SJSA1 (cell line): Measurements from ENCODE around the gene ADM2. TPM values are rescaled to one million over a fixed set of nuclear protein-coding genes. Genes with fewer than 3 reads are reported as not detected.

Experiments
- DNase-seq, 2 experiments: peaks; one replicate each; pipeline ENCODE4 v3.0.0-alpha.2; 2015 to 2020; ENCODE audit warnings: low spot score in 2 of 2, low read depth in 1 of 2
- H3K27ac ChIP-seq: fragments of 250-450 bp; sonication (Bioruptor Pico); 2 replicates; pipeline ENCODE4 v1.5.1; 2020; ENCODE audit warnings: mild to moderate bottlenecking, moderate library complexity
- H3K27me3 ChIP-seq: fragments of 250-450 bp; sonication (Bioruptor Pico); replicated peaks from 2 replicates; pipeline ENCODE4 v1.5.1; 2020; ENCODE audit warnings: mild to moderate bottlenecking, moderate library complexity
- H3K36me3 ChIP-seq: fragments of 250-450 bp; sonication (Bioruptor Pico); 2 replicates; pipeline ENCODE4 v1.5.1; 2020; ENCODE audit warnings: mild to moderate bottlenecking
- H3K4me1 ChIP-seq: fragments of 250-450 bp; sonication (Bioruptor Pico); replicated peaks from 2 replicates; pipeline ENCODE4 v1.6.1; 2021; ENCODE audit warnings: mild to moderate bottlenecking
- H3K4me3 ChIP-seq: fragments of 250-450 bp; sonication (Bioruptor Pico); 2 replicates; pipeline ENCODE4 v1.5.1; 2020; ENCODE audit warnings: mild to moderate bottlenecking
- H3K9me3 ChIP-seq: fragments of 250-450 bp; sonication (Bioruptor Pico); replicated peaks from 2 replicates; pipeline ENCODE4 v1.5.1; 2020; ENCODE audit warnings: mild to moderate bottlenecking
- total RNA-seq: library from RNA; depleted of rRNA; stranded (reverse); fragments of >200 nt; shearing (Covaris generic); gene quantifications from 2 replicates; pipeline ENCODE4 v1.2.3, GENCODE V29; 2014

Gene ADM2
- total RNA-seq, 1 experiment from 2014 or later: 0.05 TPM

DNA sequence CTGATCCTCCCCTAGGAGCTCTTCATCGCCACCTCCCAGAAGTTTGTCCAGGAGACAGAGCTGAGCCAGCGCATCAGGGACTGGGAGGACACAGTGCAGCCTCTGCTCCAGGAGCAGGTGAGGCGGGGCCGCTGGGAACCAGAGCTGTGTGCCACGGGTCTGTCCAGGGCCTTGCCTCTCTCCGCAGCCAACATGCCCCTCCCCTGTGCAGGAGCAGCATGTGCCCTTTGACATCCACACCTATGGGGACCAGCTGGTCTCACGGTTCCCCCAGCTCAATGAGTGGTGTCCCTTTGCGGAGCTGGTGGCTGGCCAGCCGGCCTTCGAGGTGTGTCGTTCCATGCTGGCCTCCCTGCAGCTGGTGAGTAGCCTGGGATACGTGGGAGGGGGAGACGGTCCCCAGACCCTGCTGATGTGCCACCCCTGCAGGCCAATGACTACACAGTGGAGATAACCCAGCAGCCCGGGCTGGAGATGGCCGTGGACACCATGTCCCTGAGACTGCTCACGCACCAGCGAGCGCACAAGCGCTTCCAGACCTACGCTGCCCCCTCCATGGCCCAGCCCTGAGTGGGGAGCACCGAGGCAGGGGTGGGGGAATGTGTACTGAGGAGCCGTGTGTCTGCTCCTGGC lies 41.6 kb downstream of the ADM2 start:
- DNase-seq: no peak
- no peaks in the 10 kb centered on the region for H3K9me3 ChIP-seq

DNA sequence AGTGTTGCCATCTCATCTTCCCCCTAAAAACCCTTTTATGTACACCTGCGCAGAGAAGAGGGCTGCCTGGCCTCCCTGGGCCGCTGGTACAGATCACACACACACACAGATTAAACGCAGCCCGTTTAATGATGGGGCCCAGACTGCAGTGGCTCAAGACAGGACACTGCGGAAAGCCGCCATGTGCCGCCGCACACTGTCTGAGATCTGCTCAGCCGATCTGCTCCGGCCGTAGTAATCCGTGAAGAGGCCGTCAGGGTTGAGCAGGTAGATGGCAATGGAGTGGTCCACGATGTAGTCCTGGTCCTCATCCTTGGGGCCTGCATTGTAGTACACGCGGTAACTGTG lies 42.1 kb downstream of the ADM2 start:
- Histone ChIP-seq H3K36me3 (peaks cover 64% of the 10 kb centered on the region), H3K27ac (no peak overlapping the region), H3K9me3 (no peaks in the 10 kb centered on the region), H3K4me1 (peaks cover 22% of the 10 kb centered on the region), H3K4me3 (no peak overlapping the region), H3K27me3 (no peaks in the 10 kb centered on the region)
- DNase-seq: no peak

More for the DNA sequence above, 41.6 kb downstream of the ADM2 start:
- no peak overlapping the region for H3K27ac ChIP-seq
- no peak overlapping the region for H3K4me3 ChIP-seq
- no peaks in the 10 kb centered on the region for H3K27me3 ChIP-seq
- H3K36me3 ChIP-seq: peaks cover 69% of the 10 kb centered on the region
- peaks cover 22% of the 10 kb centered on the region for H3K4me1 ChIP-seq

GRCh38 chr22:50523806-50524675 lies 42.7 kb downstream of the ADM2 start:
- Histone ChIP-seq H3K4me1 (peaks cover 22% of the 10 kb centered on the region), H3K9me3 (no peaks in the 10 kb centered on the region; the same call in 1 of the 2 replicates), H3K36me3 (peaks cover 57% of the 10 kb centered on the region), H3K4me3 (peak overlapping the region; percentile 53), H3K27ac (no peak overlapping the region), H3K27me3 (no peaks in the 10 kb centered on the region)
- no peak for DNase-seq

- Histone ChIP-seq H3K9me3 (peaks cover 5% of the 10 kb centered on the region), H3K4me3 (peak overlapping the region; percentile 53), H3K36me3 (peaks cover 51% of the 10 kb centered on the region), H3K27ac (peak overlapping the region; percentile 26), H3K4me1 (peaks cover 28% of the 10 kb centered on the region), H3K27me3 (peaks cover 1% of the 10 kb centered on the region)
- no peak for DNase-seq
Observed at GRCh38 chr22:50524676-50525103, 43.3 kb downstream of the ADM2 start.

GRCh38 chr22:50525104-50525857 lies 43.9 kb downstream of the ADM2 start, which contains the start of gene SCO2:
SCO2 (minus strand) TSS chr22:50525598; CDS start chr22:50524411, 1,187 bp downstream.
- peak; percentile 96 to 98 for DNase-seq
- peaks cover 7% of the 10 kb centered on the region for H3K27me3 ChIP-seq
- peaks cover 34% of the 10 kb centered on the region for H3K4me1 ChIP-seq

GRCh38 chr22:50525858-50526107 lies 44.4 kb downstream of the ADM2 start:
- Histone ChIP-seq H3K27ac (peak overlapping the region; percentile 63), H3K9me3 (peaks cover 14% of the 10 kb centered on the region), H3K27me3 (peaks cover 12% of the 10 kb centered on the region), H3K36me3 (peaks cover 45% of the 10 kb centered on the region), H3K4me3 (peak overlapping the region; percentile 53), H3K4me1 (peaks cover 39% of the 10 kb centered on the region)
- no peak for DNase-seq

More at GRCh38 chr22:50525104-50525857, 43.9 kb downstream of the ADM2 start, which contains the start of gene SCO2:
- peaks cover 11% of the 10 kb centered on the region for H3K9me3 ChIP-seq
- H3K4me3 ChIP-seq: peak within 1 kb of the TSS; percentile 53
- peaks cover 48% of the 10 kb centered on the region for H3K36me3 ChIP-seq
- H3K27ac ChIP-seq: peak within 1 kb of the TSS; percentile 63

DNA sequence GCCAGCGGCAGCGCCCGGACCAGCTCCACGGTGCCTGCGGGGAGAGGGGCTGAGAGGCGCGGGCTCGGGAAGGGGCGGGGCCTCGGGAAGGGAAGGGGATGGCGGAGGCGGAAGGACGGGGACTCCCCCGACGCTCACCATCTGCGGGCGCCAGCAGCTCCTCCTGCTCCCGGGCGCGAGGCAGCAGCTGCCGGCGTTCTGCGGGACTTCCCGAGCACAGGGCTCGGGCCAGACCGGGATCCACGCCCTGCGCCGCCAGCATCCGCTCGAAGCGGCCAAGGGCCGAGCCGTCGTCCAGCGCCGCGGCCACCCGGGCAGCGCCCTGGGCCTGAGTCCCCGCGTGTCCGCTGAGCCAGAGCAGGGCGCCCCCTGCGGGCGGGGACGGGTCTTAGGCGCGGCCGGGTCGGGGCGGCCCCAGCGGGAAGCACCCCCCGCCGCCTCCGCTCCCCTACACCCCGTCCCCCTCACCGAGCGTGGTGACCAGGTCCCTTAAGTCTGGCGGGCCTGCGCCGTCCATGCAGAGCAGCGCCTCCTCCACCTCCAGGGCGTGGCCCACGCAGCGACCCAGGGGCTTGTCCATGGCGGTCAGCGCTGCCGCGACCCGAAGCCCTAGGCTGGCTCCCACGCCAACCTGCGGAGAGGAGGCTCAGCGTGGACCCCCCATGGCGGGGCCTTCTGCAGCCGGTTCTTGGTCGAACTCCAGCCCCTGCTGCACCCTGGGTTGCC lies 44.9 kb downstream of the ADM2 start:
- peak overlapping the region; percentile 63 for H3K27ac ChIP-seq
- peak; percentile 88 to 90 for DNase-seq
- peaks cover 43% of the 10 kb centered on the region for H3K4me1 ChIP-seq
- peak overlapping the region; percentile 53 for H3K4me3 ChIP-seq
- H3K27me3 ChIP-seq: peaks cover 17% of the 10 kb centered on the region
- H3K9me3 ChIP-seq: peaks cover 18% of the 10 kb centered on the region
- peaks cover 42% of the 10 kb centered on the region for H3K36me3 ChIP-seq

DNA sequence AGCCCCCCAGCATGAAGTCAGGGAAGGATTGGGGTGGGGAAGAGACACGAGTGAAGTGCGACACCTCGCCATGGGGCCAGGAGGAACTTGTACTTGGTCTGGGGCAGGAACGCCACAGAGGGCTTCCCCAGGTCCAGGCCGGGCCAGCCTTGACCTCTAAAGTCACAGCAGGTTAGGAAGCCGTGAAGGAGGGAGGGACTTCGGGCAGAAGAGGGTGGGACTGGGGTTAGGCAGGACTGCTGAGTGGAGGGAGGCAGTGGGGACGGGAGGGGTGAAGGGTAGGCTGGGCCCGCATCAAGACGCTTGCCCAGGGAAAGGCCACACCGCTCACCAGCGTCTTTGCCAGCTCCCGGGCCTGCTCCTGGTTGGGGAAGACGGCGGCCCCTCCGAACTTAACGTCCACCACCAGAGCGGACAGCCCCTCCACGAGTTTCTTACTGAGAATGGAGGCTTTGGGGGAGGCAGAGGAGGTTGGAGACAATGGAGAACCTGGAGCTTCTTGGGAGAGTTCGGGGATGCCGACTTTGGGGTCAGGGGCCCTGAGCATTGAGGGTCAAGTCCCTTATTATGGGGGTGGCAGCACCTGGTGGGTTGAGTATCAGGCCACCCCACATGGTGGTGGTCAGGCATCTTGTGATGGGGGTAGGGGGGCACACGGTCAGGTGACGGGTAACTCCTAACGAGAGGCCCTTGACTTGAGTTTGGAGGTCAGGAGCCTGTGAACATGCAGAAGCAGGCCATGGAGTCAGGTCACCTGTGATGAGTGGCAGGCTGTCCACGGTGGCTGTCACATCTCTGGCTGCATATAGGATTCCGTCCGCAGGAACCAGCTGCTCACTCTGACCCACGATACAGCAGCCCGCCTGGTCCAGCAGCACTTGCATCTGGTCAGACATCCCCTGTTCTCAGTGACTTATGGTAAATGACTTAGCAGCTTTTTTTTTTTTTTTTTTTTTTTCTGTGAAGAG lies 45.8 kb downstream of the ADM2 start:
- H3K4me1 ChIP-seq: peaks cover 52% of the 10 kb centered on the region
- peaks cover 18% of the 10 kb centered on the region for H3K9me3 ChIP-seq
- DNase-seq: no peak
- peak overlapping the region; percentile 63; the same call in 1 of the 2 replicates for H3K27ac ChIP-seq
- H3K36me3 ChIP-seq: peaks cover 34% of the 10 kb centered on the region
- H3K27me3 ChIP-seq: peaks cover 26% of the 10 kb centered on the region
- peak overlapping the region; percentile 53 for H3K4me3 ChIP-seq

DNA sequence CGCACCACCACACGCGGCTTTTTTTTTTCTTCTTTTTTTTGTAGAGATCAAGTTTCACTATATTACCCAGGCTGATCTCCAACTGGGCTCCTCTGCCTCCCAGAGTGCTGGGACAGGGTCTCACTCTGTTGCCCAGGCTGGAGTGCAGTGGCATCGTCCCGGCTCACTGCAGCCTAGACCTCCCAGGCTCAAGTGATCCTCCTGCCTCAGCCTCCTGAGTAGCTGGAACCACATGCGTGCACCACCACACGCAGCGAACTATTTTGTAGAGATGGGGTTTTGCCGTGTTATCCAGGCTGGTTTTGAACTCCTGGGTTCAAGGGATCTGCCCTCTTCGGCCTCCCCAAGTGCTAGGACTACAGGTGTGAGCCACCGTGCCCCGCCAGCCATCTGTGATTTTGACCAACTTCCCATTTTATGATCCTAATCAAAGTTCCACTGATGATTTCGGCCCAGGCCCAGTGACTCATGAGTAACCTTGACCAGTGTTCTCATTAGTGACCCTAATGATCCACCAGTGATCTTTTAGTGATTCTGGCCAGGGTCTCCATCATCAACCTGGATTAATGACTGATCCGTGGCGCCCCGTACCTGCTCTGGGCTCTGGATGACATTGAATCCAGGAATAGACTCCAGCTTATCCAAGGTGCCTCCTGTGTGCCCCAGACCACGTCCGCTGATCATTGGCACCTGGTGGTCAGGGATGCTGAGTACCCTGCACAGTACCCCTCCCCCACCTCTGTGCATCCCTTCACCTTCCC lies 46.8 kb downstream of the ADM2 start:
- no peak for DNase-seq
- Histone ChIP-seq H3K4me3 (no peak overlapping the region), H3K4me1 (peaks cover 54% of the 10 kb centered on the region), H3K36me3 (peaks cover 25% of the 10 kb centered on the region), H3K9me3 (peaks cover 18% of the 10 kb centered on the region), H3K27ac (no peak overlapping the region), H3K27me3 (peaks cover 30% of the 10 kb centered on the region)

GRCh38 chr22:50528682-50529415 lies 47.5 kb downstream of the ADM2 start:
- peaks cover 18% of the 10 kb centered on the region for H3K9me3 ChIP-seq
- H3K27ac ChIP-seq: no peak overlapping the region
- peaks cover 30% of the 10 kb centered on the region for H3K27me3 ChIP-seq
- no peak for DNase-seq
- peaks cover 18% of the 10 kb centered on the region for H3K36me3 ChIP-seq
- H3K4me3 ChIP-seq: no peak overlapping the region
- H3K4me1 ChIP-seq: peaks cover 54% of the 10 kb centered on the region

GRCh38 chr22:50529416-50529896 lies 48.1 kb downstream of the ADM2 start:
- peak overlapping the region; percentile 41 for H3K4me3 ChIP-seq
- peaks cover 30% of the 10 kb centered on the region for H3K27me3 ChIP-seq
- peaks cover 12% of the 10 kb centered on the region for H3K36me3 ChIP-seq
- peaks cover 50% of the 10 kb centered on the region for H3K4me1 ChIP-seq
- H3K9me3 ChIP-seq: peaks cover 18% of the 10 kb centered on the region
- no peak for DNase-seq
- H3K27ac ChIP-seq: no peak overlapping the region
